WERI-Rb-1 (cell line): ENCODE data around the gene ADARB2.

Experiments
- DNase-seq: peaks from one replicate; pipeline ENCODE4 v3.0.0-alpha.2; 2020
- H3K27ac ChIP-seq: fragments of 250-450 bp; sonication (Bioruptor Pico); 2 replicates; pipeline ENCODE4 v1.5.1; 2020; ENCODE audit warnings: mild to moderate bottlenecking, moderate library complexity
- H3K27me3 ChIP-seq: fragments of 250-450 bp; sonication (Bioruptor Pico); 2 replicates; pipeline ENCODE4 v1.5.1; 2021; ENCODE audit warnings: mild to moderate bottlenecking, low read depth, moderate library complexity; ENCODE audit not compliant: insufficient read depth, severe bottlenecking
- H3K36me3 ChIP-seq: fragments of 250-450 bp; sonication (Bioruptor Pico); 2 replicates; pipeline ENCODE4 v1.5.1; 2020; ENCODE audit warnings: mild to moderate bottlenecking, moderate library complexity
- H3K4me3 ChIP-seq: 2 replicates; pipeline ENCODE4 v1.5.1; 2011; ENCODE audit warnings: low read depth, mild to moderate bottlenecking, control low read depth, low read length
- H3K9me3 ChIP-seq: fragments of 250-450 bp; sonication (Bioruptor Pico); 2 replicates; pipeline ENCODE4 v1.5.1; 2021; ENCODE audit warnings: mild to moderate bottlenecking, moderate library complexity; ENCODE audit not compliant: severe bottlenecking
- TF ChIP-seq, protein P1 (sequence below): IDR thresholded peaks from 2 replicates; pipeline ENCODE4 v1.5.1; 2011; ENCODE audit warnings: low read depth, mild to moderate bottlenecking, control low read depth, inconsistent platforms, low read length

ADARB2 gene

DNA sequence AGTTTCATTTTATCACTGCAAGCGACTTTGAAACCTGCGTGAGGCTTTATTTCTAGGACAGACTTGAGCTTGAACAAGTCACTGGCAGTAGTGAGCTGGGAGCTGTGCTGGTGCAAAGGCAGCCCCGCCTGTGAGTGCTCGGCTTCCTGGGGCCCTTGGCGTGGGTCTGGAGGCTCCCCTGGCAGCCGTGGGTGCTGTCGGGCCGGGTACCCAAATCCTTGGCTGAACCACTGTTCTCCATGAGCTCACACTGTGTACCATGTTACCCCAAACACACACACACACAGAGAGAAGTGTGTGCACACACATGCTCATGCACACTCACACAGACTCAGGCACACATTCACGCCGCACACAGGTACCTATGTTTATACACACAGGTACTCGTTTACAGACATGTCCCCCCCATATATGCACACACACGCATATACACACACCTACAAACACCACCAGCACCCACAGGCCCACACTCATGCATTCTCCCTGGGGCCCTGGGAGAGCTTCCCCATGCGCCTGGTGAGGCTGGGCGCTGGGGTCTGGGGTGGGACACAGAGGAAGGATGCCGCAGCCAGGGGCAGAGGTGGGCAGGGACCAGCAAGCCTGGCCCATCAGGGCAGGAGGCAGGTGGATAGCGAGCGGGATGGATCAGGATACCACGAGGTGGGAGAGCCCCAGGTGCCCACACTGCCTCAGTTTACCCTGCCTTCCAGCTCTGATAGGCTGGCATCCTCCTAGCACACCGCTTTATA lies 158.8 kb downstream of the ADARB2 start:
- no peak overlapping the region for H3K4me3 ChIP-seq
- H3K27me3 ChIP-seq, result peaks cover 4% of the 10 kb centered on the region
- H3K27ac ChIP-seq, result no peak overlapping the region
- H3K9me3 ChIP-seq, result no peaks in the 10 kb centered on the region
- DNase-seq, result no peak
- no peaks in the 10 kb centered on the region for H3K36me3 ChIP-seq
- TF ChIP-seq, protein P1, sequence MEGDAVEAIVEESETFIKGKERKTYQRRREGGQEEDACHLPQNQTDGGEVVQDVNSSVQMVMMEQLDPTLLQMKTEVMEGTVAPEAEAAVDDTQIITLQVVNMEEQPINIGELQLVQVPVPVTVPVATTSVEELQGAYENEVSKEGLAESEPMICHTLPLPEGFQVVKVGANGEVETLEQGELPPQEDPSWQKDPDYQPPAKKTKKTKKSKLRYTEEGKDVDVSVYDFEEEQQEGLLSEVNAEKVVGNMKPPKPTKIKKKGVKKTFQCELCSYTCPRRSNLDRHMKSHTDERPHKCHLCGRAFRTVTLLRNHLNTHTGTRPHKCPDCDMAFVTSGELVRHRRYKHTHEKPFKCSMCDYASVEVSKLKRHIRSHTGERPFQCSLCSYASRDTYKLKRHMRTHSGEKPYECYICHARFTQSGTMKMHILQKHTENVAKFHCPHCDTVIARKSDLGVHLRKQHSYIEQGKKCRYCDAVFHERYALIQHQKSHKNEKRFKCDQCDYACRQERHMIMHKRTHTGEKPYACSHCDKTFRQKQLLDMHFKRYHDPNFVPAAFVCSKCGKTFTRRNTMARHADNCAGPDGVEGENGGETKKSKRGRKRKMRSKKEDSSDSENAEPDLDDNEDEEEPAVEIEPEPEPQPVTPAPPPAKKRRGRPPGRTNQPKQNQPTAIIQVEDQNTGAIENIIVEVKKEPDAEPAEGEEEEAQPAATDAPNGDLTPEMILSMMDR, result no peak

DNA sequence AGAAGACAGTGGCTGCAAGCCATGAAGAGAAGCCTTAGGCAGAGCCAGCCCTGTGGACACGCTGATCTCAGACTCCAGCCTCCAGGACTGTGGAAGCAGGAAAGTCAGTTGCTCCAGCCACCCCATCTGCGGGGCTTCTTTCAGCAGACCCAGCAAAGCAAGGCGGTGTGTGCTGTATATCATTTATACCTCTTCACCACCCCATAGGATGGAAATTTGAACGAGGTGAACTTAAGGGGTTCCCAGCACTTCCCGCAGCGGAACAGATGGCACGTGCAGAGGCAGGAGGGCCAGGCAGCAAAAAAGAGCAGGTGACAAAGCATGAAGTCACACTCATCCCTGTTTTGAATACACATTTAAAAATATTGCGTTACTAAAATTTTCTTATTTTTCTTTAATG lies 159.4 kb downstream of the ADARB2 start:
- Histone ChIP-seq H3K27ac (no peak overlapping the region), H3K36me3 (no peaks in the 10 kb centered on the region), H3K4me3 (no peak overlapping the region), H3K27me3 (peaks cover 4% of the 10 kb centered on the region), H3K9me3 (no peaks in the 10 kb centered on the region)
- DNase-seq, result no peak
- TF ChIP-seq, protein P1, result no peak

DNA sequence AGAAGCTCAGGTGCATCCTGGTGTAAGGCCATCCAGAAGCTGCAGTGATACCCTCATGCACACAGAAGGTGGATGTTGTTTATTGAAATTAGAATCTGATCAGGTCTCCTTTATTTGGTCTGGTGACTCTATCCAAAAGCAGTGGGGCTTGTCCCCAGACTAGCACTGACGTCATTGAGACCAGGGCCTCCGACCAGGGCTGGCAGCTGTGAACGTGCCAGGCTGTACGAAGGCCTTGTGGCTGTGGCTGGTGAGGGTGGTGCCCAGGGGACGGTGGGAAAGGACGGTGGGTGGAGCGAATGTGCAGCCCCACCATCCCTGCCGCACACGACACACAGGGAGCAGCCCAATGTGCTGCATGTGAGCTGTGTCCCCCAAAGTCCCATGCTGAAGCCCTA lies 160.0 kb downstream of the ADARB2 start:
- no peak overlapping the region for H3K4me3 ChIP-seq
- TF ChIP-seq, protein P1, result no peak
- DNase-seq, result no peak
- no peaks in the 10 kb centered on the region for H3K9me3 ChIP-seq
- H3K27me3 ChIP-seq, result peaks cover 4% of the 10 kb centered on the region
- H3K36me3 ChIP-seq, result no peaks in the 10 kb centered on the region
- H3K27ac ChIP-seq, result no peak overlapping the region

- H3K27ac ChIP-seq, result no peak overlapping the region
- no peaks in the 10 kb centered on the region for H3K36me3 ChIP-seq
- H3K9me3 ChIP-seq, result no peaks in the 10 kb centered on the region
- peaks cover 4% of the 10 kb centered on the region for H3K27me3 ChIP-seq
- no peak overlapping the region for H3K4me3 ChIP-seq
- DNase-seq, result no peak
- TF ChIP-seq, protein P1, result no peak
These were observed 160.6 kb downstream of the ADARB2 start for GRCh38 chr10:1576467-1577372.

DNA sequence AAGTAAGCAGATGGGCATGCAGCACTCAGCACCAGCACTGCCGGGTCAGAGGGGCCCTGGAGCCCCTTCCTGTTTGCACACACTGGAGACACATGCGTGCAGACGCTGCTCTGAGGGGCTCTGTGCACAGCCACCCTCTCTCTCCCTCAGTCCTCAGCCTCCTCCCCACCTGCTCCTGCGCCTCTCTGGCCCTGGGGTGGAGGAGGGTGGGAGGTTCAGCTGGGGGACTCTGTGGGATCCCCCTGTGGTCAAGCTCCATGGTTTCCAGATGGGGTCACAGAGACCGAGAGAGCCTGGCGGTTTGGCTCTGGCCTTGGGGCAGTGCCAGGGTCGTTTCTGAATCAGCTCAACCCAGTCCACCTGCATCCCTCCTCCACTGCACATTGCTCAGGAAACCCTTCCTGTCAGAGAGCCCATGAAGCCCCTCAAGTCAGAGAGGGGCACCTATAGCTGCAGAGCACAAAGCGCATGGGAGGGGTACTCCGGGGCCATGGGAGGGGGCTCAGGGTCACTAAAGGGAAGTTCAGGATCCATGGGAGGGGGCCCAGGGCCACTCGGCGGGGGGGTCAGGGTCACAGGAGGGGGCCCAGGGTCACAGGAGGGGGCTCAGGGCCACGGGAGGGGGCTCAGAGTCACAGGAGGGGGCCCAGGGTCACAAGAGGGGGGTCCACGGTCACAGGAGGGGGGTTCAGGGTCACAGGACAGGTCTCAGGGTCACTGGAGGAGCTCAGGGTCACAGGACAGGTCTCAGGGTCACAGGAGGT lies 161.7 kb downstream of the ADARB2 start:
- Histone ChIP-seq H3K4me3 (no peak overlapping the region), H3K27ac (no peak overlapping the region), H3K9me3 (no peaks in the 10 kb centered on the region), H3K27me3 (peaks cover 4% of the 10 kb centered on the region), H3K36me3 (no peaks in the 10 kb centered on the region)
- TF ChIP-seq, protein P1, result no peak
- DNase-seq, result no peak
